Ureter (tissue), 1 donor: ENCODE measurements around the gene KLHL20. TPM values are rescaled to one million over a fixed set of nuclear protein-coding genes. Genes with fewer than 3 reads are reported as not detected.
"Not testable (repeated sequence)": the region's sequence is repeated elsewhere in the genome, so short reads cannot be mapped to it uniquely, and the experiment has no call there.

Experiments
- DNase-seq: peaks from one replicate; pipeline ENCODE4 v3.0.0-alpha.2; 2020; ENCODE audit warnings: low spot score
- total RNA-seq: library from RNA; stranded (reverse); gene quantifications from one replicate; pipeline ENCODE4 v1.2.4, GENCODE V29; 2023
- donor health status: DM: yes; HTN: yes; CAD: no.

KLHL20 gene
- total RNA-seq, 1 donor from 2014 or later: 28.8 TPM

DNA sequence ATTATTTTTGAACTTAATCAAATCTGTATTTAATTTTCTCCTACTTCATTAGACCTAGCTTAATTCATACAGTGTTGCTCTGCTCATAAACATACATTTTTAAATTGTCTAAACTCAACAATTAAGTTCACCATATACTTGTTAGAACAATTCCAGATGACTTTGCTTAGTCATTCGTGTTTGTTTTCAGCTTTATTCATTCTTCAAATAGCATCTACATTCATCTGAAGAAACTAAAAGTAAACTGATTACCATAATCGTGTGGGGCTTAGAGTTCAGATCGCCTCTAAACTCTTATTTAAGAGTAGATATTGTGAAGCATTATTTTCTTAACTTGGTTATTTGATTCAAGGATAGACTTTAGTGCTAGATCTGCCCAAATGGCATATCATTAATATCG lies 34.4 kb downstream of the KLHL20 start:
- DNase-seq: no peak

DNA sequence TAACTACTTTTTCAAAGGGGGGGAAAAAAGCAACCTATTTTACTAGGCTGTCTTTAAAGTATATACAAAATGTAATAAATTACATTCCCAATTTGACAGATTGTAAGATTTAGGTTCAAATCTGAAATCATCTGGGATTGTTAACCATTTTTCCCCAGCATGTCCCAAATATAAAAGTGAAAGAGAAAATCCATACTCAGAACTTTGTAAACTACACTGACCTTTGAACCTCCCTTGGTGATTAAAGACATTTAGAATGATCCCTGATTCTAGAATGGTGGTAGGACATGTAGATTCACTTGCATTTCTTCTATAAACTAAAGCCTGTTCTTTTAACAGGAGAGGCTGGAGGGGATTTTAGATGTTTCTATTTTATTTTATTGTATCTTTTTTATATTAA lies 39.0 kb downstream of the KLHL20 start:
- DNase-seq: no peak

DNA sequence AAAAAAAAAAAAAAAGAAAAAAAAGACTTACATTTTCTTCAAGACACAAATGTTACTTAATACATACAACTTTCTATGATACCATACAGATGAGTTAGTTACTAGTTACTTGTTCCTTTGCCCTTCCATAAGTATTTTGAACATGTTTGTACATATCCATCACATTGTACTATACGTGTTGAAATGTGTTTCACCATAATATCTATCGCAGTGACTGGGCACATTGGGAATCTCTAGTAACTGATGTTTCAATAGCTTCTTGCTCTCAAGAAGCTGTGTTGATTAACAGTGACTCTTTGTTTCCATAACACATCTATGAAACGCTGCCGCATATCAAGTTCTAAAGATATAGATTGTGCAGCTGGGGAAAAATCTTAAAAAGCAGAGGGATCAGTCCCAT lies 42.9 kb downstream of the KLHL20 start:
- no peak for DNase-seq

DNA sequence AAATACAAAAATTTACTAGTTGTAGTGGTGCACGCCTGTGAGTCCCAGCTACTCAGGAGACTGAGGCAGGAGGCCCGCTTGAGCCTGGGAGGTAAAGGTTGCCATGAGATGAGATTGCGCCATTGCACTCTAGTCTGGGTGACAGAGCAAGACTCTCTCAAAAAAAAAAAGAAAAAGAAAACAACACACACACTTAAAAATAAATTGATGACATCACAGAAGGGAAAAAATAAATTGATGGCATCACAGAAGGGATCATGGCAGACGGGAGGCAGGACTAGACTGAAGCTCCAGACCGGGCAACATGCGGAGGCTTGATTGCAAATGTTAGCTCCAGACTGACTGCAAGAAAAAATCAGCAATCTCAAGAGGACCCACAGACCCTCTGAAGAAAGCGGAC lies 43.3 kb downstream of the KLHL20 start:
- no peak for DNase-seq

DNA sequence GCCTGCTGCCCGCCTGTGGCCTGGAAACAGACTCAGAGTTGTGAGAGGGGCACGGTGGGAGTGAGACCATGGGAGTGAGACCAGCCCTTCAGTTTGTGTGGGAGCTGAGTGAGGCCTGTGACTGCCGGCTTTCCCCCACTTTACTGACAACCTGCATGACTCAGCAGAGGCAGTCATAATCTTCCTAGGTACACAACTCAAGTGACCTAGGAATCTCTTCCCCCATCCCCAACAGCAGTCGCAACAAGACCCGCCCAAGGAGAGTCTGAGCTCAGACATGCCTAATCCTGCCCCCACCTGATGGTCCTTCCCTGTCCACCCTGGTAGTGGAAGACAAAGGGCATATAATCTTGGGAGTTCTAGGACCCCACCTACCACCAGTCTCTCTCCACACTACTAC lies 44.2 kb downstream of the KLHL20 start:
- DNase-seq: no peak

DNA sequence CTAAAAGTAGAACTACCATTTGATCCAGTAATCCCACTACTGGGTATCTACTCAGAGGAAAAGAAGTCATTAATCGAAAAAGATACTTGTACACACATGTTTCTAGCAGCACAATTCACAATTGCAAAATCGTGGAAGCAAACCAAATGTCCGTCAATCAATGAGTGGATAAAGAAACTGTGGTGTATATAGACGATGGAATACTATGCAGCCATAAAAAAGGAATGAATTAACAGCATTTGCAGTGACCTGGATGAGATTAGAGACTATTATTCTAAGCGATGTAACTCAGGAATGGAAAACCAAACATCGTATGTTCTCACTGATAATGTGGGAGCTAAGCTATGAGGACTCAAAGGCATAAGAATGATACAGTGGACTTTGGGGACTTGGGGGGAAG lies 49.5 kb downstream of the KLHL20 start:
- not testable (repeated sequence) for DNase-seq

DNA sequence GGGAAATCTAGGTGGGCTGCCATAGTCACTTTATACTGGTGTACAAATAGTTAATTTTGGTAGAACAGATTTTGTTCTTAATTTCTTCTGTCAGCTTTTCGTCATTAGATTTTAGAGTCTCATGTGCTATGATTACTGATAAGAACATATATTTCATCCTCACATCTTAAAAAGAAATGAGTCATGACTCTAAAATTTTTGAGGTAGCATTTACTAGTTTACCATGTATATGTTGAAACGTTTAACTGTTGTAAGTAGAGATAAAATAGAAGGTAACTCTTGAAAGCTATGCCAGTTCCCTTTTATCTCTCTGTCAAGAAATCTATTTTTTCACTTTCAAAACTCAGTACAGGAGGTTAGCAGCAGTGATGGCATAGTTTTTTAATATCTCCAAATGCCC lies 53.4 kb downstream of the KLHL20 start:
- DNase-seq: no peak

DNA sequence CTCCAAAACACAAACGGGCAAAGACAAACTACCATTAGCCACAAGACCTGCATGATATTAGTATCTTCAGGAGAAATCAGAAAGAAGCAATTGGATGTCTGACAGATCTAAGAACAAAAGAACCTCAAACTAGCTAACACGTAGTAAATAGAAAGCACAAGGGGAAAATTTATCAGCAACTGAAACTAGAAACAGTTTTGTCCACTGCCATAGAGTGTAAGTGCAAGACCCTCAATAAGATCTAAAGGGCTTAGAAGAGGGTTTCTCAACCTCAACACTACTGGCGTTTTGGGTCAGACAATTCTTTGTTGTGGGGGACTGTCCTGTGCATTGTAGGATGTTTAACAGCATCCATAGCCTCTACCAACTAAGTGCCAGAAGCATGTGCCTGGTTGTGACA lies 54.0 kb downstream of the KLHL20 start:
- no peak for DNase-seq

DNA sequence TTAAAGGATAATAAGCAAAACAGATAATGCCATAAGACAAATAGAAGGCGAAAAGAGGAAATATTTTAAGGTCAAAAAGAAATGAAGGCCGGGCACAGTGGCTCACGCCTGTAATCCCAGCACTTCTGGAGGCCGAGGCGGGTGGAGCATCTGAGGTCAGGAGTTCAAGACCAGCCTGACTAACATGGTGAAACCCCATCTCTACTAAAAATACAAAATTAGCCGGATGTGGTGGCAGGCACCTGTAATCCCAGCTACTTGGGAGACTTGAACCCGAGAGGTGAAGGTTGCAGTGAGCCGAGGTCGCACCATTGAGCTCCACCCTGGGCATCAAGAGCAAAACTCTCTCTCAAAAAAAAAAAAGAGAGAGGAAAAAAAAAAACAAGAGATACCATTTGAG lies 55.5 kb downstream of the KLHL20 start:
- not testable (repeated sequence) for DNase-seq

DNA sequence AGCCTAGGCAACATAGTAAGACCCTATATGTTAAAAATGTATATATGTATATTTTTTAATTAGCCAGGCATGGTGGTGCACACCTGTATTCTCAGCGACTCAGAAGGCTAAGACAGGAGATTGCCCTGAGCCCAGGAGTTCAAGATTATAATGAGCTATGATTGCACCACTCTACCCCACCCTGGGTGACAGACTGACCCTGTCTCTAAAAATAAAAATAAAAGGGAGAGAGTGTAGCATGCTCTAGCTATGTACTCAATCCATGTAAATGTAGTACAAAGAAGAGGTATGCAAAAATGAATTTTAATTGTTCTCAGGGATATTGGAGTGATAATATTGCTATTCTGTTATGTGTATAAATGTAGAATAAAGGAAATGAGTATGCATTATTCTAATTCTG lies 56.8 kb downstream of the KLHL20 start:
- DNase-seq: no peak

DNA sequence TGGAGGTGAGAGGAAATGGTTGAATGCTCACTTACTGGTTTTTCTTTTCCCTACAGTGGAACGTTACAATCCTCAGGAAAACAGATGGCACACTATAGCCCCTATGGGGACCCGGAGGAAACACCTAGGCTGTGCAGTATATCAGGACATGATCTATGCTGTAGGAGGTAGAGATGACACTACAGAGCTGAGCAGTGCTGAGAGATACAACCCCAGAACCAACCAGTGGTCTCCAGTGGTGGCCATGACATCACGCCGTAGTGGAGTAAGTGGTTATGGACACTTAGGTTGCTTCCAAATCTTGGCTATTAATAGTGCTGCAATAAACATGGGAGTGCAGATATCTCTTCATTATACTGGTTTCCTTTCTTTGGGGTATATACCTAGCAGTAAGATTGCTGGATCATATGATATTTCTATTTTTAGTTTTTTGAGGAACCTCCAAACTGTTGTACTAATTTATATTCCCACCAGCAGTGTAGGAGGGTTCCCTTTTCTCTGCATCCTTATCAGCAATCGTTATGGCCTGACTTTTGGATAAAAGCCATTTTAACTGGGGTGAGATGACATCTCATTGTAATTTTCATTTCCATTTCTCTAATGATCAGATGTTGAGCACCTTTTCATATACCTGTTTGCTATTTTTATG lies 60.9 kb downstream of the KLHL20 start:
- no peak for DNase-seq

DNA sequence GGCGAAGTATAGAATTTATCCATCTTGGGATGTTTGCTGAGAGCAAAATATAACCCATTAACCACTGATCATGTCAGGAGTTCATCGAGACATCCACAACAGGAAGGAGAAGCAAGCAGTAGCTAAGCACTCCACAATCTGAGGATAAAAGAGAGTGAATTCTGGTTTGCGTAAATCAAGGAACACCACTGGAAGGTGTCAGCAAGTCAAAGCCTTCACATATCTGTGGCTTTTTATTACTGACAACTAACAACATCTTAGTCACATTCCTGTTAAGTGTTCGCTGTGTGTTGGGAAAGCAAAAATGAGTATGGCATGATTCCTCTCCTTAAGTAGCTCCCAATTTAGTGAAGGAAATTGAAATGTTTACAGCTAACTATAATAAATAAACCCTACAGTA lies 65.2 kb downstream of the KLHL20 start:
- no peak for DNase-seq

DNA sequence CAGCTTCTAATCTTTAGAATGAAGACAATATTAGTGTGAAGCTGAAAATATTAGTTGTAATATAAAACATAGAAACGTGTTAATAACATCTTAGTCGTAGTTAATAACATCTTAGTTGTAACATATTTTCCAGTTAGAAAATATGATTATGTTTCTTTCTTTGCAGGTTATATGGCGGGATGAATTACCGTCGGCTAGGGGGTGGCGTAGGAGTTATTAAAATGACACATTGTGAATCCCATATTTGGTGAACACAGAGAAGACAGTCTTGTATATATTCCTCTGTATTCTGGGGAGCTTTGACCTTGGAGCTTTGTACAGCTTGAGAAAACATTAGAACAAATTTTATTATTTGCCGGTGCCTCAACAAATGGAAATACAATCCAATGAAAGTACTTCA lies 70.2 kb downstream of the KLHL20 start:
- no peak for DNase-seq

DNA sequence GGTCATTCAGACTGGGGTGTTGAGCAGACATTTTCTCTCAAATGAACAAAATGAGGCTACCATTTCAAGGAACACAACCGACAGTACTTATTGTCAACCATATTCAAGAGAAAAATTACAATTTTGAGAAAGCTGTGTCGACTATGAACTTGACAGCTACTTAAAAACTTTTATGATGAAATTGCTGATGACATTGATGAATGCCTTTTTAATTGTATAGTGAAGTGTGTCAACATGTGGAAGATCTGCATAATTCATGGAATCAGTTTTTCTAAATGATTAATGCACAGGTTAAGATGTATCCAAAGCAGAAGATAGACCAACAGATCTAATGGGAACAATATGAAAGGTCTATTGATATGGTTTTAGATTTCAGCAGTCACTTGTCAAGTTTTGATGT lies 75.1 kb downstream of the KLHL20 start:
- DNase-seq: no peak

DNA sequence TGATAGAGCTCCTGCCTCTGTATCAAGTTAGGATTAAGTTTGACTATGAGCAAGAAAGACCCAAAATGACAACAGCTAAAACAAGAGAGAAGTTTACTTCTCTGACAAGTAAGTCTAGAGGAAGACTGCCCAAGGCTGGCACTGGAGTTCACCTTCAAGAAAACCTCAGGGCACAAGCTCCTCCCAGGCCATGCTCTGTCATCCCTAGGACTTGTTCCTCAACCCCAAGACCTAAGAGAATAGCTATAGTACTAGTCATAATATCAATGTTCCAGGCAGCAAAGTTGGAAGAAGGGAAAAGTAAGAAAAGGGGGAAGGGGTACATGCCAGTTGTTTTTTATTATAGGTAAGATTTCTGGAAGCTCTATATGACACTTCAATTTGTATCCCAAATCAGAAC lies 83.3 kb downstream of the KLHL20 start:
- DNase-seq: no peak

DNA sequence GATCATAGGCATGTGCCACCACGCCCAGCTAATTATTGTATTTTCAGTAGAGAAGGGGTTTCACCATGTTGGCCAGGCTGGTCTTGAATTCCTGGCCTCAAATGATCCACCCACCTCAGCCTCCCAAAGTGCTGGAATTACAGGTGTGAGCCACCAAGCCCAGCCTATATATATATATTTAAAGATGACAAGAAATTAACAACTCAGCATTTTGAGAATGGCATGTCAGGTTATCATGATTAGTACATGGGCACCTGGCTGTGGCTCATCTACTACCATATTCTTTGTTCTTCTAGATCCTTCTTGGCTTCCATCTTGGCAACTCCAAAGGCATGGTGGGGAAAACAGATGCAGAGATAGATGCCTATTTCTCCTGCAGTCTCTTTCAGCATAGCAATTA lies 85.2 kb downstream of the KLHL20 start:
- DNase-seq: not testable (repeated sequence)

DNA sequence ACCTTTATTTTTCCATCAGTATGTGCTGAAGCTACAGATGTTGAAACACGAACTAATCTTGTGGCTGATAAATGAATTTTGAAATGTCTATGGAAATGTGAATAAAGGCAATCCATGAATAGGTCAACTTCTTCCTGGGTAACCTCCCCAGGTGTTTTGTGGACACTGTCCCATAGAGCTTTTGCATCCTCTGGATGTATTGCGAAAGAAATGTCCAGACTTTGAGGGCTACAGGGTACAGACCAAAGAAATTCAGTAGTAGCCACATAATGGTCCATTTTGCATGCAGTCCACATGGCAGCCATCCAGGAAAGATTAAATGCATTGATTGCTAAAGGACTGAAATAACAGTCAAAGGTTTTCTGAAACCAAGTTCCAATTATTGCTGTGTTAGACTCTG lies 88.2 kb downstream of the KLHL20 start:
- DNase-seq: no peak

DNA sequence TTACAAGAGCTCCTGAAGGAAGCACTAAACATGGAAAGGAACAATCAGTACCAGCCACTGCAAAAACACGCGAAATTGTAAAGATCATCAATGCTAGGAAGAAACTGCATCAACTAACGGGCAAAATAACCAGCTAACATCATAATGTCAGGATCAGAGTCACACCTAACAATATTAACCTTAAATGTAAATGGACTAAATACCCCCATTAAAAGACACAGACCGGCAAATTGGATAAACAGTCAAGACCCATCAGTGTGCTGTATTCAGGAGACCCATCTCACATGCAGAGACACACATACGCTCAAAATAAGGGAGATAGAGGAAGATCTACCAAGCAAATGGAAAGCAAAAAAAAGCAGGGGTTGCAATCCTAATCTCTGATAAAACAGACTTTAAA lies 98.9 kb downstream of the KLHL20 start:
- DNase-seq: not testable (repeated sequence)

DNA sequence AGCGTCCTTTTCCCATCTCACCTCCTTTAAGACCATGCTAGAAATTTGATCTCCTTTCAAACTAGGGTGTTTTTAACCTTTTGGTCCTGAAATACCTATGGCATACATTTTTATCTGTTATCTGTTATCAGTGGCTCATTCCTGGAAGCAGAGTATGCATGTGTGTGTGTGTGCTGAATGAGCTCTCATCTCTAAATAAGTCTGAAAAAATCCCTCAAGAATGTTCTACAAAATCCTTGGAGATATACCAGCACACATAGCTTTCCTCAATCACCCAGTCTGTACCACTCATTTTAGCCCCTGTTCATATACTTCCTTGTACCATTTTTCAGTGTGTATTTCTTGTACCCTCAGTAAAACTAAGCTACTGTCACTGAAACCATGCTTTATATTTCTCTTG lies 103.7 kb downstream of the KLHL20 start:
- DNase-seq: no peak

DNA sequence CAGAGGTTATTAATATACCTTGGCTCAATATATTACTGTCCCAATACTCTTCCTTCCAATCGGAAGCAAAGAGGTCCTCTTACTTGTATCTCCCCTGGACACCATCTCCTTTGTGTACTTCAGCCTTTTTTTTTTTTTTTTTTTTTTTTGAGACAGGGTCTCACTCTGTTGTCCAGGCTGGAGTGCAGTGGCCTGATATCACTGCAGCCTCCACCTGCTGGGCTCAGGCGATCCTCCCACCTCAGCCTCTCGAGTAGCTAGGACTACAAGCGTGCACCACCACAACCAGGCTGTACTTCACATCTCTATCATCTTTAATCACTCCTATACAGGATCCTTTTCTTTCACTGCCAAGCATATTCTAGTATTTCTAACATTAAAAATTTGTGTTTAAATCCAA lies 106.9 kb downstream of the KLHL20 start:
- DNase-seq: no peak

DNA sequence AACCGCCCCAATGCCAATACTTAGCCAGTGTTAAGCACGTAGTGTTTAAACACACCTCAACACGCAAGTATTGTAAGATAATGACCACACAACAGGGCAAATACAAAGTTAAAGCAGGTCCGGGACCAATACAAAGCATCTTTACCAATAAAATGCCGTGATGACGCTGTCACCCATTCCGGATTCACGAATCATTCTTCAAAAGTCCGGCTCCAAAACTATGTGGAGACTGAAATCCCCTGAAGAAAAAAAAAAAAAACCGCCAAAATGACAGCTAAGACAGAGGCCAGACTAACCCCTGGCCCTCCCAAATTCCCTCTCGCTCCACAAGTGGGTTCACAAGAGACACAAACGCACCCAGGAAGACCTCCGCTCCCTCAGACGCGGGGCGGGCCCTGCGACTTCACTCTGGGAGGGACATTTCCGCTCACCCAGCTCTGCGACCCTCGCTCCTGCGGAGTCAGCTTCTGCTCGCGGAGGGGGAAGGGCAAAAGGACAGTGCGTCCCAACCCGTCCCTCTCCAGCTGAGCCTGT lies 109.1 kb downstream of the KLHL20 start:
- DNase-seq: no peak

DNA sequence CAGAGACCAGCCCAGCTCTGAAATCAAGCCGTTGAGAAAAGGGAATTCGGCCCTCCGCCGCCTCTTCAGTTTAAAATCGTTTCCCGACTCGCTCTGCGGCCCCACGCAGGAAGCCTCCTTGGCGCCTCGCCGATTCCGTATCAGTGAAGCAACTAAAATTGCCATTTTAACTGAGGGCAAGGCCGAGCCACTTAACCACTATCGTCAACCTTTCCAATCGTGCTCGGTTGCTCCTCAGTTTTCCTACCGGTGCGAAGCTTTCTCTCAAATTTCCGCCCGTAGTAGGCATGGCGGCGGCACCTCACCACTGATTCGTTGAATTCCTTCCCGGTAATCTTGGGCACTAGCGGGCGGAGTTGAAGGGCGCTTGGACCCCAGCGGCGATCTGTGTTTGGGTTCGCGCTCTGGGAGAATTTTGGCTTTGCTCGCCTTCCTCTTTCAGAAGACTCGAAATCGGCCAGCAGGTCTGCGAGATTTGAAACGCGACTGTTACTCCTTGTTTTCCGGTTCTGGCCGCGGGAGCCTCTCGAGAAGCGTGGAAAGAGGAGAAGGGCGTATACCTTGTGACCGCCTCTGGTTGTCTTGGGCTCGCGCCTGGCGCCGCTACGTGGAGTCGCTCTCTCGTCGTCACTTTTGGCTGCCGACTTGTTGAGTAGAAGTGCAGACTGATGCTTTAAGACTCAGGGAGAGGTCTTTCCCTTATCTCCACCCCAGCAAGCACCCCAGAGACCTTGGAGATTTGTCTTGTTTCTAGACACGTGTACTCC lies 109.7 kb downstream of the KLHL20 start, which contains the start of the genes CENPL and DARS2:
TSS of gene CENPL (minus strand) at position 569 of the 767 bp plus-strand sequence. CDS start 13,584 bp downstream, outside the sequence.
TSS of gene DARS2 (plus strand) at position 359 of the 767 bp plus-strand sequence. CDS start 557 bp downstream, outside the sequence.
- peak; percentile 97 for DNase-seq

DNA sequence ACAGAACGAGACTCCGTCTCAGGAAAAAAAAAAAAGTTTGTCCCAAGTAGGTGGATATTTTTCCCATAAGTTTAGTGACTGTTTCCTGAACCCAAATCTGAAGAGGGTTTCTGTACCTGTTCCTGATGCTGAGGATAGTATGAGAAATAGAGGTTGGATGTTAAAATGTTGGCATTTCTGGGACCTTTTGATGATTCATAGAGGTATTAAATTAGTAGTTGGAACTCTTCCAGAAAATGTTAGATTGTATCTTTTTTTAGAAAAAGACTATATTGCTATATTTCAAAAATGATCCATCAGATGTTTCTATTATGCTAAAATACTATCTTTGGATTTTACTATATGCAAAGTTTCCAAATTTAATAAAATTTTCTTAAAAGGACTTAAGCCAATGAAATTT lies 112.8 kb downstream of the KLHL20 start:
- DNase-seq: no peak
